Liver (tissue), 9 donors: ENCODE data around the gene PSMD7. TPM values are rescaled to one million over a fixed set of nuclear protein-coding genes. Genes with fewer than 3 reads are reported as not detected.

Source experiments
- DNase-seq: peaks from one replicate; pipeline ENCODE4 v3.0.0-alpha.2; 2017; ENCODE audit warnings: low spot score
- H3K27ac ChIP-seq, 2 donors: one replicate each; pipeline ENCODE4 v1.7.0; 2013; ENCODE audit warnings: inconsistent platforms in 2 of 2, low read length in 2 of 2, control low read depth in 1 of 2, low read depth in 1 of 2, mild to moderate bottlenecking in 1 of 2
- H3K27me3 ChIP-seq, 4 donors: one replicate each; pipeline versions ENCODE4 v1.6.1 to v1.7.0; 2013; ENCODE audit warnings: low read length in 3 of 4, inconsistent platforms in 1 of 4, mild to moderate bottlenecking in 1 of 4, moderate library complexity in 1 of 4; ENCODE audit not compliant: control insufficient read depth in 4 of 4, insufficient read depth in 4 of 4
- H3K36me3 ChIP-seq, 4 donors: one replicate each; pipeline versions ENCODE4 v1.6.1 to v1.7.0; 2013; ENCODE audit warnings: low read length in 3 of 4, mild to moderate bottlenecking in 3 of 4, low read depth in 1 of 4, moderate library complexity in 1 of 4; ENCODE audit not compliant: control insufficient read depth in 4 of 4, insufficient read depth in 3 of 4
- H3K4me1 ChIP-seq, 4 donors: one replicate each; pipeline versions ENCODE4 v1.6.1 to v1.7.0; 2013; ENCODE audit warnings: low read length in 3 of 4, mild to moderate bottlenecking in 3 of 4, moderate library complexity in 1 of 4; ENCODE audit not compliant: control insufficient read depth in 4 of 4, insufficient read depth in 4 of 4
- H3K4me3 ChIP-seq, 3 donors: one replicate each; pipeline versions ENCODE4 v1.6.1 to v1.7.0; 2013; ENCODE audit warnings: low read length in 3 of 3, control low read depth in 1 of 3, low read depth in 1 of 3, mild to moderate bottlenecking in 1 of 3
- H3K9ac ChIP-seq, 2 donors: one replicate each; pipeline ENCODE4 v1.7.0; 2013; ENCODE audit warnings: low read length in 2 of 2, mild to moderate bottlenecking in 2 of 2, moderate library complexity in 2 of 2, control low read depth in 1 of 2, low read depth in 1 of 2
- H3K9me3 ChIP-seq, 4 donors: one replicate each; pipeline versions ENCODE4 v1.6.1 to v1.7.0; 2013; ENCODE audit warnings: low read length in 3 of 4; ENCODE audit not compliant: control insufficient read depth in 4 of 4
- EGR1 ChIP-seq, 2 donors: IDR thresholded peaks; 2 replicates each; pipeline ENCODE4 v1.6.1; 2016 to 2018; ENCODE audit warnings: antibody characterized with exemption in 2 of 2, low read depth in 2 of 2
- FOXA1 ChIP-seq: IDR thresholded peaks from 2 replicates; pipeline ENCODE4 v1.6.1; 2016; ENCODE audit warnings: antibody characterized with exemption
- FOXA2 ChIP-seq: IDR thresholded peaks from 2 replicates; pipeline ENCODE4 v1.6.1; 2016; ENCODE audit warnings: antibody characterized with exemption
- HNF4A ChIP-seq, 2 donors: conservative IDR thresholded peaks; 2 replicates each; pipeline ENCODE4 v1.6.1; 2016; ENCODE audit warnings: antibody characterized with exemption in 2 of 2, mild to moderate bottlenecking in 2 of 2
- HNF4G ChIP-seq: IDR thresholded peaks from 2 replicates; pipeline ENCODE4 v1.6.1; 2016; ENCODE audit warnings: antibody characterized with exemption
- JUND ChIP-seq, 2 donors: IDR thresholded peaks; 2 replicates each; pipeline ENCODE4 v1.6.1; 2016; ENCODE audit warnings: antibody characterized with exemption in 2 of 2
- MAX ChIP-seq: IDR thresholded peaks from 2 replicates; pipeline ENCODE4 v1.6.1; 2016; ENCODE audit warnings: antibody characterized with exemption
- NR2F2 ChIP-seq: IDR thresholded peaks from 2 replicates; pipeline ENCODE4 v1.6.1; 2016; ENCODE audit warnings: antibody characterized with exemption
- REST ChIP-seq: IDR thresholded peaks from 2 replicates; pipeline ENCODE4 v1.6.1; 2016; ENCODE audit warnings: antibody characterized with exemption, mild to moderate bottlenecking
- SP1 ChIP-seq: IDR thresholded peaks from 2 replicates; pipeline ENCODE4 v1.6.1; 2018; ENCODE audit warnings: antibody characterized with exemption, mild to moderate bottlenecking
- TAF1 ChIP-seq: conservative IDR thresholded peaks from 2 replicates; pipeline ENCODE4 v1.6.1; 2016; ENCODE audit warnings: antibody characterized with exemption, mild to moderate bottlenecking
- YY1 ChIP-seq: IDR thresholded peaks from 2 replicates; pipeline ENCODE4 v1.6.1; 2016; ENCODE audit warnings: antibody characterized with exemption, mild to moderate bottlenecking
- ZBTB33 ChIP-seq: IDR thresholded peaks from 2 replicates; pipeline ENCODE4 v1.6.1; 2016; ENCODE audit warnings: antibody characterized with exemption
- WGBS: extraction: QIAGEN DNeasy Blood & Tissue Kit; methylation state at CpG from one replicate; pipeline ENCODE4 v1.1.7; 2013; 5-methylcytosine and 5-hydroxymethylcytosine counted together
- polyA plus RNA-seq, 2 donors: library from polyadenylated mRNA; stranded (reverse) in 1 of 2; unstranded in 1 of 2; fragments of 200-250 nt in 1 of 2; fragments of >200 nt in 1 of 2; fragmentation: Nextera tagmentation in 1 of 2; extraction: Ambion mirVana in 1 of 2; gene quantifications; one replicate each; pipeline versions ENCODE4 v1.2.1 to v1.2.3, GENCODE V29; 2013 to 2015
- total RNA-seq, 2 donors: library from RNA; depleted of rRNA; stranded (reverse); fragments of >200 nt; gene quantifications; one replicate each; pipeline ENCODE4 v1.2.3, GENCODE V29; 2014
- donor health status: healthy.
- donor health status: healthy.
- donor health status: healthy.
- donor health status: healthy.
- donor health status: healthy.

PSMD7 gene
- total and polyA plus RNA-seq, 4 donors: 33.7 to 84.9 (median 60.9) TPM

GRCh38 chr16:74320707-74321106 lies 24.1 kb downstream of the PSMD7 start:
- no peaks in the 10 kb centered on the region for H3K27me3 ChIP-seq
- H3K4me1 ChIP-seq: no peaks in the 10 kb centered on the region
- 77% methylated on average over 6 of the region's 6 CpGs for WGBS
- H3K4me3 ChIP-seq: no peak overlapping the region
- no peak overlapping the region for H3K9ac ChIP-seq
- peaks cover 0 to 7% (median 5%) of the 10 kb centered on the region in 4 donors for H3K36me3 ChIP-seq
- no peak overlapping the region for H3K27ac ChIP-seq
- TF ChIP-seq YY1: no peak
- no peak for TF ChIP-seq MAX
- no peak for TF ChIP-seq SP1
- TF ChIP-seq JUND (IDR thresholded peaks at IDR 0.05): no peak
- TF ChIP-seq FOXA2: no peak
- TF ChIP-seq HNF4A (conservative IDR thresholded peaks at IDR 0.05): no peak
- no peak for TF ChIP-seq EGR1 (IDR thresholded peaks at IDR 0.05; ENCODE audit: low read depth in 2 of 2)
- TF ChIP-seq TAF1: no peak
- TF ChIP-seq HNF4G: no peak
- TF ChIP-seq NR2F2: no peak
- TF ChIP-seq ZBTB33: no peak
- no peak for TF ChIP-seq REST
- DNase-seq: no peak
- H3K9me3 ChIP-seq: no peaks in the 10 kb centered on the region

- Histone ChIP-seq H3K9me3 (no peaks in the 10 kb centered on the region), H3K27ac (no peak overlapping the region), H3K4me3 (no peak overlapping the region), H3K36me3 (peaks cover 4 to 9% (median 8%) of the 10 kb centered on the region in 4 donors), H3K4me1 (no peaks in the 10 kb centered on the region), H3K9ac (no peak overlapping the region), H3K27me3 (no peaks in the 10 kb centered on the region)
- no peak for TF ChIP-seq FOXA1
- TF ChIP-seq JUND (IDR thresholded peaks at IDR 0.05): no peak
- TF ChIP-seq FOXA2: no peak
- no peak for TF ChIP-seq ZBTB33
- 88% methylated on average over 2 of the region's 2 CpGs for WGBS
- DNase-seq: no peak
Observed at GRCh38 chr16:74321356-74321755, 24.7 kb downstream of the PSMD7 start.
